HK-2 (cell line): ENCODE results near the gene FGFBP3.
"Not testable (repeated sequence)": the region's sequence is repeated elsewhere in the genome, so short reads cannot be mapped to it uniquely, and the experiment has no call there.

Experiments
- DNase-seq: peaks from one replicate; pipeline ENCODE4 v3.0.0-alpha.2; 2018; ENCODE audit not compliant: unreplicated experiment

The FGFBP3 gene

DNA sequence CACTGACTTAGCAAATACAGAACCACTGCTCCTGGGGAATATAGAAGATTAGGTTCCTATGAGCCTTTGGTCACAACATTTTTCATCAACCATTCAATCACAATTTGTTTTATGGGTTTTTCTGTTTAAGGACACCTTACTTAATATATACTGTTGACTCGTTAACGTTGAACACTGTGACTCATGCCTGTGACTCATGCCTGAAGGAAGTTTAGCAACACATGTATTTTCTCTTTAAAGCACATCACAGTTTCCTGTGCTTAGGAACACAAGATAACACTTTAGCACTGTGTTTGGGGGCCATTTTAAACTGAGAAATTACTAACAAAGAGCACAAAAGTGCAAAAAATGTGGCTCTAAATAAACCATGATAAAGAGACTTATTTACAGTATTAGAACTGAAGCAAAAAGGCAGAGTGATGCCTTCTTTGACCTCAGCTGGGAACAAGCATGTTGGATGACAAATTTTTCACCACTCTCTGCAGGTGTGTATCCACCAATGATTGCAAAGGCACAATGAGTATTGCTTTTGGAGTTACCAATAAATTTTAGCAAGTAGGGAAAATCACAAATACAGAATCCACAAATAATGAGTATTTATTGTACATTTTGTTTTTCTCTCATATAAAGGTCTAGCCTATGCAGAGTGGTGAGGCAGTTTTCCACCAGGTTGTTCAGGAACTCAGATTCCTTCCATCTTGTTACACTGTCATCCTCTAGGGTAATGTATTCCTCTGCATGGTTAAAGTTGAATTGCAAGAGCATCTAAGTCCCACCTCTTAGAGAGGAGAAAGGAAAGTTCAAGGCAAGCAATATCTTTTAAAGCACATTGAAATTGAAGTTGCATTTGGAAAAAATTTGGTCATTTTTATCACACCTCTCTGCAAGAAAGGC lies 7.3 kb downstream of the FGFBP3 start:
- peak; percentile 21 for DNase-seq

- no peak for DNase-seq
Observed at GRCh38 chr10:91897421-91897820, 11.9 kb downstream of the FGFBP3 start.

DNA sequence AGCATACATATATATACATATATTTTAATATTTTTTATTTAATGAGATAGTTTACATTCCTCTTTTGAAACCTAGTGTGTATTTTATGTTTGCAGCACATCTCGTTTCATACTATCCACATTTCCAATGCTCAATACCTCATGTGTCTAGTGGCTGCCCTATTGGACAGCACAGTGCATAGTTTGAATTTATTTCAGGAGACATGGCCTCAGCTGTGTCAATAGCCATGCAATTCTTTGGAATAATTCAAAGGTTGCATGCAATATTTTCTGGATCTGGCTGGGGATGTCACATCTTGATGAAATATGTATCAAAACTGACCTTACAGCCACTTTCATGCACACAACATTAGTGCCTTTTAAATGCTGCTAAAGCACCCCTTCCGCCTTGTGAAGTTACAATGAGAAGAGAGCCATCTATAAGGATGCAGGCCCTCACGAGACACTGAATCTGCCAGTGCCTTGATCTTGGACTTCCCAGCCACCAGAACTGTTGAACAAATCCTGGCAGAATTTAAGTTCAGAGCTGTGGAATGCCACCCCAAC lies 13.0 kb downstream of the FGFBP3 start:
- no peak for DNase-seq

- not testable (repeated sequence) for DNase-seq
Observed at GRCh38 chr10:91894261-91894685, 15.0 kb downstream of the FGFBP3 start.

DNA sequence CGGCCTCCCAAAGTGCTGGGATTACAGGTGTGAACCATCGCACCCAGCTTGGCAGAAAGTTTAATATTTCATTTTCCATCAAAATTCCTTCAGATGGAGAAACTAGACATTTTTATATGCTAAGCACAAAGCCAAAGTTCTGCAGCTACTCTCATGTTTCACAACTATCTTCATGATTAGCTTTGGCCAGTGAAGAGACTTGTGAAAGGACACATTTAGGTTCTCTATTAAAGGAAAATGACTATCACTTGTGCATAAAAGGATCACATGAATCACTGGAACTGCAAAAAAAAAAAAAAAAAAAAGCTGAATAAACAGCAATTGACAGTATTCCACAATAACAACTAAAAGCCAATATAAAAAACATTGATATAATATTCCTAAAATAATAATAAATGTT lies 16.2 kb downstream of the FGFBP3 start:
- no peak for DNase-seq

GRCh38 chr10:91891125-91892001 lies 17.9 kb downstream of the FGFBP3 start:
- no peak for DNase-seq

DNA sequence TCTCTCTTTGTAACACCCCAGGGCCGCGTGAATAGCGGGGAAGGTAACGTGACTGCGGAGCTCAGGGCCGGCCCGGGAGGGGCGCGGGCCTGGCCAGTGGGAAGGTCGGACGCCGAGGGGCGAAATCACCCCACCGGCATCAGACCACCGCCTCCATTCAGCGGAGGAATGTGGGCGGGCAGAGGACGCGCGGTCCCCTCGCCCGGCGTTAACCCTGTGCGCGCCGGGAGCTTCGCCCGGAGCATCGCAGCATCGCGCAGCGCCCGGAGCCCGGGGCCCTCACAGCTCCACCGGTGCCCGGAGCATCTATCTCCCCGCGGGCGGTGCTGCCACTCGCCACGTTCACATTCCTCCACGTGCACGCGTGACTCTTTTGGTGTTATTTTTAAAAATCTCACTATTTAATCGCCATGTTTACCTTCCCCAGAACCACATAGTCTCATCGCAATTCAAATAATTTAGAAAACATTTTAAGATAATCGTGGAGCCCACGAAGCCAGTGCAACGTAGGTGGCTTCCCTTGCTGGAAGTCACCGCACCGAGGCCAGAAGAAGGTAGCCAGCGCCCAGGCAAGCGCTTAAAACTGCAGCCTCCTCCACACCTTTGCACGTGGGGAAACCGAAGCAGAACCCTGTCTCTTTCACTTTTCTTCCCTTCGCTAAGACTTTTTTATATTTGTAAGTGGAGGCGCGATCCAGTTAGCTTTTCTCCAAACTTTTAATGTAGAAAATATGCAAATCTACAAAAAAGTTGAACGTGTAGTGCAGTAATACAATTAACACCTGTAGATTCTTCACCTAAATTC lies 21.8 kb downstream of the FGFBP3 start:
- DNase-seq = peak; percentile 15

DNA sequence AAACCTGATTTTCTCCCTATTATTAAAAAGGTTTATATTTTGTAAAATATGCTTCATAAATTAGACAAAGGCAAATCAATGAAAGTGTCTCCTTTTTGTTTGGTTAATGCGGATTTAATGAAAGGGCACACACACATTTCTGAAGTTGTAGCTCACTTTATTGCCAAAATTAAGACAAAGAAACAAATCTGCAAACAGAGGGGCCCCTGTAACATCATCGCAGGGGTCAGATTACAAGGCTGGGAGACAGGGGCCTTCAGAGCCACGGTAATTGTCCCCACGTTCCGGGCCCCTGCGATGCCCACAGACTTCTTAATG lies 22.4 kb downstream of the FGFBP3 start:
- DNase-seq = no peak

- no peak for DNase-seq
Observed at GRCh38 chr10:91885362-91886079, 23.8 kb downstream of the FGFBP3 start.

GRCh38 chr10:91884536-91884935 lies 24.8 kb downstream of the FGFBP3 start:
- no peak for DNase-seq

- no peak for DNase-seq
Observed at GRCh38 chr10:91883549-91884444, 25.5 kb downstream of the FGFBP3 start.

DNA sequence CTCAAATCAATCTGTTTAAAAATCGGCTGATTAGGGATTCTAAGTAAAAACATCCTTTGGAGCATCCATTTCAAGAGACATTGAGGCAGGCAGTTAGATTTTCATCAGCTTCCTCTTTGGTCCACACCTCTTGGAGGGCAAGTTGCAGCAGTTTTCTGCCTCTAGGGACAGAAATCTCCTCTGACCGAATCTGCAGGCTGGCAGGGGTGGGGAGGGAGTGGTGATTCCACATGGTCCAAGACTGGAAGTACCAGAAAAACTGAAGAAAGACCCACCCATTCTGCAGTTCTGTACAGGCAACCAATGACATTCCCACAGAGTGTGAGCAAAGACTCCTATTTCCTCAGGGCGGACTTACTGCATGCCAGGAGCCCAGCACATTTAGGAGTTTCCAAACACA lies 29.0 kb downstream of the FGFBP3 start:
- no peak for DNase-seq

- no peak for DNase-seq
Observed at GRCh38 chr10:91879515-91880170, 29.6 kb downstream of the FGFBP3 start.

DNA sequence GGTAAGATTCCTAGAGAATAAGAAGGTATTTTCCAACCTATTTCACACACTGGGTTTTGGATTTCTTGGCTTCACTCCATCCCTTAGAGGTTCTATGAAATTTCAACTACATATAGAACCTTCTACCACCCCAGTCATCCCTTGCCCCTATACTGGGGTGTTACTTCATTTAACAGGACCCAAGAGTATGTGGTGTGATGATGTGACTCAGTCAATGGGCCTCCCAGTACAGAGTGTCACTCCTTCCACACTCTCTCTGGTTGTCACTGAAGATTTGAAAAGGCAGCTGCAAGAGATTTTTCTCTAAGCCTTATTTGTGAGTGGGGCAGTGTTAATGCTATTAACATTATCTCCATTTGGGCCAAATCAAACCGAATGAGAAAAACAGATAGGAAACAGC lies 33.5 kb downstream of the FGFBP3 start:
- no peak for DNase-seq

DNA sequence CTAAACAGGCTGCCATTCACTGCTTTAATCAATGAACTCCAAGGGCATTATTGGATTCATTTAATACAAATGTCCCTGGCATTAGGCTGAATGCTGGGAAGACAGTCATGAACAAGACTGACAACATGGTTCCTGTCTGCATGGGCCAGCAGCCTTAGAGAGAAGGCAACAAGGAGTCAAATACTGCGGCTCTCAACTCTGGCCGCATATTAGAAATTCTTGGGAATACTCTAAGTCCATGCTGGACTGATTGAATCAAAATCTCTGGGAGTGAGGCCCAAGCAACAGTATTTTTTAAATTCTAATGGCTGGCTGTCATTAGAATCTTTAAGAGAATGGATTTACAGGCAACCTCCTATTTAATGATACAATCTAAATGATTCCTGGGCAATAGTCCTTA lies 34.1 kb downstream of the FGFBP3 start:
- DNase-seq = no peak

DNA sequence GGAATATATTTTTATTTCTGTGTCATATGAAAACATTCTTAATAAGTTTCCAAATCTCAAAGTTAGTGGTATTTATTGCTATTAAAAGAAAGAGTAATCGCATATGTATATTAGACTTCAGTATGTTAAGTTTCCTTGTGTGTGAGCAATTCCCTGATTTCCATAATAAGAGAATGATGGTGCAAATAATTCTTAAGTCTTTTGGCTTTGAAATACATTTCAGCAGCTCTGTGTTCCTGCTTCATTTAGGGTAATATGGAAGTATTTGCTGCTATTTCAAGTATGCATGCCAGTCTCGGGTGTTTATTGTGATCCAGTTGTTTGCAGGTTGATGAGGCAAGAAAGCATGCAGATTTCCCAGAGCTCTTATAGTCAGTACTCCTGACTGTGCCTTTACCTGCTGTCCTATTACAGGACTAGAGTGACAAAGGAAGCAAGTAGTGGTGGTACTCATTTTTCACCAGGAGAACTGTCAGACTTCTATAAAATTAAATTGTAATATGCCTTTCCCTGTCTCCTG lies 43.7 kb downstream of the FGFBP3 start:
- no peak for DNase-seq

GRCh38 chr10:91864744-91865143 lies 44.5 kb downstream of the FGFBP3 start:
- DNase-seq = no peak

DNA sequence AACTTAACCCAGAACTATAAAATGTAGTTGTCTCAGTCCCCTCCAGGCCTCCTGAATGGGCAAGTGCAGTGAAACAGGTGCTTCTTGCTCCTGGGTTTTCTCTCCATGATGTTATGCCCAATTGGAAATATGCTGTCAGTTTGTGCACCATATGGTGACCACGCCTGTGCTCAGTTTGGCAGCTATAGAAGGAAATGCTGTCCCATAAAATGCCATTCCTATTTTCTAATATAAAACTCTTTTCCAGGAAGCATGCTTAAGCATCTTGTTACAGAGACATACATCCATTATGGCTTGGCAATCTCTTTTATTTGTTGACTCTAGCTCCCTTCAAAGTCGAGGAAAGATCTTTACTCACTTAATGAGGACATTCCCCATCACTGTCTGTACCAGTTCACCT lies 45.2 kb downstream of the FGFBP3 start:
- DNase-seq = no peak

DNA sequence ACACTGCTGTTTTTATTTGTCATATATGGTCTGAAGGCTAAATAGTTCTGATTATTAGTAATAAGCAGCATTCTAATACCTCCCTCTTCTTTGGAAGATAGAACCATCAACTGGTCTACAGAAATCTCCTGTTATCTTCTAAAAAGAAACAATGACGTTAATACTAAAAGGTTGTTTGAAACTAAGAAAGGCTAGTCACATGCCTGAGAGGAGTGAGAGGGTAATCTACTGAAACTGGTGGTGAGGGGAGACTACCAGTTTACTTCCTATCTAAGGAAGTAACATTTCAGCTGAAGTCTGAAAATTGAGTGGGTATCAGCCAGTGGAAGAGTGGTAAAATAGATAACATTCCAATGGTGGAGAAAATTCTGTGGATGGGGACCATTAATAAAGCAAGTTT lies 48.4 kb downstream of the FGFBP3 start:
- DNase-seq = no peak
